Karpas-422 (cell line): ENCODE data around the gene TP53BP2. TPM values are rescaled to one million over a fixed set of nuclear protein-coding genes. Genes with fewer than 3 reads are reported as not detected.

Experiments used
- DNase-seq: peaks from one replicate; pipeline ENCODE4 v3.0.0-alpha.2; 2015
- H2AFZ ChIP-seq: fragments of 200-600 bp; sonication (generic); 2 replicates; pipeline ENCODE4 v1.6.1; 2014; ENCODE audit warnings: antibody characterized with exemption, low read length, mixed read lengths
- H3K27ac ChIP-seq: fragments of 200-600 bp; sonication (generic); 2 replicates; pipeline ENCODE4 v1.5.1; 2014; ENCODE audit warnings: mild to moderate bottlenecking, low read length, moderate library complexity
- H3K27me3 ChIP-seq: fragments of 200-600 bp; sonication (generic); 2 replicates; pipeline ENCODE4 v1.6.1; 2014; ENCODE audit warnings: low read length, mixed read lengths
- H3K36me3 ChIP-seq: fragments of 200-600 bp; sonication (generic); 2 replicates; pipeline ENCODE4 v1.6.1; 2014; ENCODE audit warnings: low read length, mixed read lengths; ENCODE audit not compliant: insufficient read depth
- H3K4me1 ChIP-seq: fragments of 200-600 bp; sonication (generic); 2 replicates; pipeline ENCODE4 v1.6.1; 2014; ENCODE audit warnings: mild to moderate bottlenecking, low read length, mixed read lengths
- H3K4me2 ChIP-seq: fragments of 200-600 bp; sonication (generic); 2 replicates; pipeline ENCODE4 v1.6.1; 2014; ENCODE audit warnings: low read length, low read depth, mild to moderate bottlenecking; ENCODE audit not compliant: poor library complexity, severe bottlenecking
- H3K4me3 ChIP-seq: fragments of 200-600 bp; sonication (generic); 2 replicates; pipeline ENCODE4 v1.5.1; 2014; ENCODE audit warnings: mild to moderate bottlenecking, antibody characterized with exemption, low read length, mixed read lengths
- H3K79me2 ChIP-seq: fragments of 200-600 bp; sonication (generic); 2 replicates; pipeline ENCODE4 v1.6.1; 2014; ENCODE audit warnings: mild to moderate bottlenecking, low read length, mixed read lengths
- H3K9ac ChIP-seq: fragments of 200-600 bp; sonication (generic); 2 replicates; pipeline ENCODE4 v1.6.0; 2014; ENCODE audit warnings: low read length
- H3K9me2 ChIP-seq: fragments of 200-600 bp; sonication (generic), shearing (Covaris generic); replicated peaks from 2 replicates; pipeline ENCODE4 v1.6.0; 2014; ENCODE audit warnings: mild to moderate bottlenecking, low read length, moderate library complexity; ENCODE audit not compliant: insufficient read depth
- H3K9me3 ChIP-seq: fragments of 300-700, 200-600 bp; sonication (generic); 2 replicates; pipeline ENCODE4 v1.6.1; 2014; ENCODE audit warnings: low read length, mixed read lengths
- H4K20me1 ChIP-seq: fragments of 200-600 bp; sonication (generic); 2 replicates; pipeline ENCODE4 v1.6.1; 2014; ENCODE audit warnings: mild to moderate bottlenecking, antibody characterized with exemption, low read length, low read depth; ENCODE audit not compliant: insufficient read depth
- total RNA-seq: library from RNA; depleted of rRNA; stranded (reverse); fragments of >200 nt; shearing (Covaris generic); gene quantifications from 2 replicates; pipeline ENCODE4 v1.2.3, GENCODE V29; 2014; ENCODE audit warnings: low replicate concordance

Gene TP53BP2
- total RNA-seq, 1 experiment from 2014 or later: 1.5 TPM

GRCh38 chr1:223780318-223780717, 65.4 kb downstream of the TP53BP2 start:
- Histone ChIP-seq H3K4me3 (no peak overlapping the region), H3K4me1 (no peaks in the 10 kb centered on the region), H3K27ac (no peak overlapping the region), H3K79me2 (no peaks in the 10 kb centered on the region), H2AFZ (no peak overlapping the region), H3K36me3 (no peaks in the 10 kb centered on the region), H3K27me3 (no peaks in the 10 kb centered on the region), H3K9me3 (no peaks in the 10 kb centered on the region), H3K4me2 (no peak overlapping the region), H3K9ac (no peak overlapping the region), H3K9me2 (no peaks in the 10 kb centered on the region), H4K20me1 (no peaks in the 10 kb centered on the region)
- no peak for DNase-seq

- Histone ChIP-seq H3K9ac (no peak overlapping the region), H3K4me2 (no peak overlapping the region), H3K27me3 (no peaks in the 10 kb centered on the region), H3K9me2 (no peaks in the 10 kb centered on the region), H3K9me3 (no peaks in the 10 kb centered on the region), H3K79me2 (no peaks in the 10 kb centered on the region), H3K4me1 (peaks cover 6% of the 10 kb centered on the region), H4K20me1 (no peaks in the 10 kb centered on the region), H3K4me3 (no peak overlapping the region), H3K27ac (no peak overlapping the region), H3K36me3 (no peaks in the 10 kb centered on the region), H2AFZ (no peak overlapping the region)
- peak; percentile 33 for DNase-seq
Observed at GRCh38 chr1:223776826-223777454, 68.8 kb downstream of the TP53BP2 start.

- H3K9me3 ChIP-seq: no peaks in the 10 kb centered on the region
- DNase-seq: no peak
- peaks cover 6% of the 10 kb centered on the region for H3K4me1 ChIP-seq
- no peak overlapping the region for H3K9ac ChIP-seq
- no peaks in the 10 kb centered on the region for H3K9me2 ChIP-seq
- no peak overlapping the region for H2AFZ ChIP-seq
- H3K79me2 ChIP-seq: no peaks in the 10 kb centered on the region
- H3K27ac ChIP-seq: no peak overlapping the region
- no peaks in the 10 kb centered on the region for H3K36me3 ChIP-seq
- H3K27me3 ChIP-seq: no peaks in the 10 kb centered on the region
- no peaks in the 10 kb centered on the region for H4K20me1 ChIP-seq
- H3K4me3 ChIP-seq: no peak overlapping the region
- no peak overlapping the region for H3K4me2 ChIP-seq
Observed at GRCh38 chr1:223776075-223776814, 69.5 kb downstream of the TP53BP2 start.

- no peak for DNase-seq
- Histone ChIP-seq H3K4me1 (peaks cover 6% of the 10 kb centered on the region), H3K4me3 (no peak overlapping the region), H4K20me1 (no peaks in the 10 kb centered on the region), H3K9ac (no peak overlapping the region), H3K27ac (no peak overlapping the region), H3K9me3 (no peaks in the 10 kb centered on the region), H3K4me2 (no peak overlapping the region), H3K36me3 (no peaks in the 10 kb centered on the region), H2AFZ (no peak overlapping the region), H3K27me3 (no peaks in the 10 kb centered on the region), H3K79me2 (no peaks in the 10 kb centered on the region), H3K9me2 (no peaks in the 10 kb centered on the region)
Observed at GRCh38 chr1:223775711-223776074, 70.1 kb downstream of the TP53BP2 start.

- no peak overlapping the region for H3K4me2 ChIP-seq
- no peaks in the 10 kb centered on the region for H4K20me1 ChIP-seq
- no peaks in the 10 kb centered on the region for H3K27me3 ChIP-seq
- no peaks in the 10 kb centered on the region for H3K79me2 ChIP-seq
- DNase-seq: no peak
- H3K4me3 ChIP-seq: no peak overlapping the region
- H3K9me2 ChIP-seq: no peaks in the 10 kb centered on the region
- H3K27ac ChIP-seq: no peak overlapping the region
- peaks cover 6% of the 10 kb centered on the region for H3K4me1 ChIP-seq
- no peak overlapping the region for H2AFZ ChIP-seq
- H3K9ac ChIP-seq: no peak overlapping the region
- H3K9me3 ChIP-seq: no peaks in the 10 kb centered on the region
- no peaks in the 10 kb centered on the region for H3K36me3 ChIP-seq
Observed at GRCh38 chr1:223775054-223775453, 70.7 kb downstream of the TP53BP2 start.

- H3K9me2 ChIP-seq: no peaks in the 10 kb centered on the region
- H4K20me1 ChIP-seq: no peaks in the 10 kb centered on the region
- no peaks in the 10 kb centered on the region for H3K36me3 ChIP-seq
- H3K4me3 ChIP-seq: no peak overlapping the region
- H3K4me2 ChIP-seq: no peak overlapping the region
- no peak overlapping the region for H3K9ac ChIP-seq
- H2AFZ ChIP-seq: no peak overlapping the region
- H3K27ac ChIP-seq: no peak overlapping the region
- H3K27me3 ChIP-seq: no peaks in the 10 kb centered on the region
- peaks cover 6% of the 10 kb centered on the region for H3K4me1 ChIP-seq
- no peak for DNase-seq
- H3K9me3 ChIP-seq: no peaks in the 10 kb centered on the region
- H3K79me2 ChIP-seq: no peaks in the 10 kb centered on the region
Observed at GRCh38 chr1:223774134-223774814, 71.5 kb downstream of the TP53BP2 start.

GRCh38 chr1:223772771-223773160, 73.0 kb downstream of the TP53BP2 start:
- no peak overlapping the region for H3K4me3 ChIP-seq
- no peaks in the 10 kb centered on the region for H3K27me3 ChIP-seq
- DNase-seq: no peak
- no peaks in the 10 kb centered on the region for H3K79me2 ChIP-seq
- H3K9me2 ChIP-seq: no peaks in the 10 kb centered on the region
- H3K27ac ChIP-seq: no peak overlapping the region
- H2AFZ ChIP-seq: no peak overlapping the region
- H3K36me3 ChIP-seq: no peaks in the 10 kb centered on the region
- H3K9me3 ChIP-seq: no peaks in the 10 kb centered on the region
- no peak overlapping the region for H3K9ac ChIP-seq
- no peaks in the 10 kb centered on the region for H4K20me1 ChIP-seq
- no peak overlapping the region for H3K4me2 ChIP-seq
- H3K4me1 ChIP-seq: peaks cover 6% of the 10 kb centered on the region
